Vagina (tissue), 2 donors: ENCODE results near the gene PSORS1C1. TPM values are rescaled to one million over a fixed set of nuclear protein-coding genes. Genes with fewer than 3 reads are reported as not detected.

ENCODE experiments used
- DNase-seq, 2 donors: peaks; one replicate each; pipeline ENCODE4 v3.0.0-alpha.2; 2017; ENCODE audit errors: extremely low spot score in 2 of 2
- H3K27ac ChIP-seq: fragments of 200-600 bp; sonication (generic); one replicate; pipeline ENCODE4 v1.5.1; 2019
- H3K27me3 ChIP-seq: fragments of 200-600 bp; sonication (generic); one replicate; pipeline ENCODE4 v1.5.1; 2019
- H3K36me3 ChIP-seq, 2 donors: fragments of 200-600 bp; sonication (generic); one replicate each; pipeline ENCODE4 v1.5.1; 2017 to 2019
- H3K4me1 ChIP-seq: fragments of 200-600 bp; sonication (generic); one replicate; pipeline ENCODE4 v1.5.1; 2019
- H3K4me3 ChIP-seq, 2 donors: fragments of 200-600 bp; sonication (generic); 1 replicate in 1 of 2; 2 replicates in 1 of 2; pipeline ENCODE4 v1.5.1; 2016 to 2019
- H3K9me3 ChIP-seq: fragments of 200-600 bp; sonication (generic); one replicate; pipeline ENCODE4 v1.5.1; 2019
- CTCF ChIP-seq, 3 experiments: fragments of 450-650 bp in 2 of 3; fragments of 200-600 bp in 1 of 3; sonication (generic) in 1 of 3; IDR thresholded peaks; one replicate each; pipeline ENCODE4 v1.5.1; 2017 to 2019; ENCODE audit warnings: antibody characterized with exemption in 3 of 3, mild to moderate bottlenecking in 2 of 3, moderate library complexity in 2 of 3
- POLR2A ChIP-seq, 2 donors: fragments of 450-650 bp; IDR thresholded peaks; one replicate each; pipeline ENCODE4 v1.6.1; 2017; ENCODE audit warnings: antibody characterized with exemption in 2 of 2, mild to moderate bottlenecking in 2 of 2, moderate library complexity in 2 of 2
- POLR2AphosphoS5 ChIP-seq, 2 donors: sonication (generic); formaldehyde crosslinking; IDR thresholded peaks; one replicate each; pipeline ENCODE4 v1.9.0; 2017; ENCODE audit warnings: antibody characterized with exemption in 2 of 2, mild to moderate bottlenecking in 2 of 2, low read depth in 1 of 2; ENCODE audit not compliant: insufficient read depth in 1 of 2
- intact Hi-C: fragments of 100-400 bp; cut with DNase I; formaldehyde crosslinking; loops from one replicate; pipeline ENCODE4 v1.15.1; 2023
- total RNA-seq: library from RNA; depleted of rRNA; stranded (reverse); fragments of >200 nt; gene quantifications from one replicate; pipeline ENCODE4 v1.2.3, GENCODE V29; 2016

PSORS1C1 gene
- total RNA-seq, 1 donor from 2014 or later = 9.6 TPM

GRCh38 chr6:31170600-31170881 lies 55.9 kb downstream of the PSORS1C1 start, which contains the start of gene POU5F1:
Gene POU5F1, minus strand, starts transcription at chr6:31170682. Its CDS starts 62 bp downstream, at chr6:31170620.
- no peak for DNase-seq
- Histone ChIP-seq H3K9me3 (no peaks in the 10 kb centered on the region), H3K4me1 (no peaks in the 10 kb centered on the region), H3K27me3 (no peaks in the 10 kb centered on the region), H3K36me3 (no peaks in the 10 kb centered on the region), H3K27ac (no peak within 1 kb of the TSS), H3K4me3 (no peak within 1 kb of the TSS)
- TF ChIP-seq POLR2AphosphoS5 (IDR thresholded peaks at IDR 0.05; ENCODE audit: insufficient read depth in 1 of 2, low read depth in 1 of 2) = no peak
- no peak for TF ChIP-seq POLR2A (IDR thresholded peaks at IDR 0.05)
- TF ChIP-seq CTCF (IDR thresholded peaks at IDR 0.05) = no peak
- intact Hi-C loops = no loop called here

GRCh38 chr6:31170987-31171671 lies 56.5 kb downstream of the PSORS1C1 start:
- Histone ChIP-seq H3K27ac (no peak overlapping the region), H3K36me3 (no peaks in the 10 kb centered on the region), H3K4me1 (no peaks in the 10 kb centered on the region), H3K27me3 (no peaks in the 10 kb centered on the region), H3K9me3 (no peaks in the 10 kb centered on the region), H3K4me3 (no peak overlapping the region)
- no peak for TF ChIP-seq POLR2A (IDR thresholded peaks at IDR 0.05)
- TF ChIP-seq POLR2AphosphoS5 (IDR thresholded peaks at IDR 0.05; ENCODE audit: insufficient read depth in 1 of 2, low read depth in 1 of 2) = no peak
- TF ChIP-seq CTCF (IDR thresholded peaks at IDR 0.05) = no peak
- intact Hi-C loops = no loop called here
- DNase-seq = no peak

- no peak overlapping the region for H3K27ac ChIP-seq
- no peak overlapping the region for H3K4me3 ChIP-seq
- TF ChIP-seq POLR2A (IDR thresholded peaks at IDR 0.05) (no peak), CTCF (IDR thresholded peaks at IDR 0.05) (no peak), POLR2AphosphoS5 (IDR thresholded peaks at IDR 0.05; ENCODE audit: insufficient read depth in 1 of 2, low read depth in 1 of 2) (no peak)
- intact Hi-C loops = no loop called here
- DNase-seq = no peak
- H3K27me3 ChIP-seq = no peaks in the 10 kb centered on the region
- H3K36me3 ChIP-seq = no peaks in the 10 kb centered on the region
- H3K9me3 ChIP-seq = no peaks in the 10 kb centered on the region
- no peaks in the 10 kb centered on the region for H3K4me1 ChIP-seq
Measured at GRCh38 chr6:31171931-31172905, 57.6 kb downstream of the PSORS1C1 start.

- H3K4me1 ChIP-seq = no peaks in the 10 kb centered on the region
- TF ChIP-seq CTCF (IDR thresholded peaks at IDR 0.05) (no peak), POLR2AphosphoS5 (IDR thresholded peaks at IDR 0.05; ENCODE audit: insufficient read depth in 1 of 2, low read depth in 1 of 2) (no peak), POLR2A (IDR thresholded peaks at IDR 0.05) (no peak)
- H3K4me3 ChIP-seq = no peak overlapping the region
- no peaks in the 10 kb centered on the region for H3K9me3 ChIP-seq
- intact Hi-C loops = no loop called here
- H3K36me3 ChIP-seq = no peaks in the 10 kb centered on the region
- no peak overlapping the region for H3K27ac ChIP-seq
- H3K27me3 ChIP-seq = no peaks in the 10 kb centered on the region
- DNase-seq = no peak
Measured at GRCh38 chr6:31172973-31173384, 58.4 kb downstream of the PSORS1C1 start.
